ENCODE results near the gene PI16. TPM values are rescaled to one million over a fixed set of nuclear protein-coding genes. Genes with fewer than 3 reads are reported as not detected.
"Not testable (repeated sequence)": the region's sequence is repeated elsewhere in the genome, so short reads cannot be mapped to it uniquely, and the experiment has no call there.

PI16 gene
- total RNA-seq, 1 experiment from 2014 or later = 0.17 TPM

GRCh38 chr6:36986704-36987047 lies 32.1 kb downstream of the PI16 start:
- 0 out of 2 replicates have a peak, but pooled peaks cover 3% of the 10 kb centered on the region for H3K9me3 Mint-ChIP-seq
- TF ChIP-seq SP1 (CRISPR knock-in tag; conservative IDR thresholded peaks at IDR 0.05) (no peak), NR3C1 (CRISPR knock-in tag; conservative IDR thresholded peaks at IDR 0.05; ENCODE audit: low read depth) (no peak), PREB (CRISPR knock-in tag; IDR thresholded peaks at IDR 0.05; ENCODE audit: borderline replicate concordance) (no peak), ZNF263 (CRISPR knock-in tag; IDR thresholded peaks at IDR 0.05; ENCODE audit: low read depth) (no peak), ZNF425 (CRISPR knock-in tag; conservative IDR thresholded peaks at IDR 0.05) (no peak), ZNF232 (CRISPR knock-in tag; IDR thresholded peaks at IDR 0.05) (no peak), ZNF317 (CRISPR knock-in tag; IDR thresholded peaks at IDR 0.05; ENCODE audit: borderline replicate concordance, low read depth) (no peak), PRRX2 (CRISPR knock-in tag; IDR thresholded peaks at IDR 0.05) (no peak), ZMAT4 (CRISPR knock-in tag; IDR thresholded peaks at IDR 0.05) (no peak), NFE2L1 (CRISPR knock-in tag; IDR thresholded peaks at IDR 0.05) (no peak), HMGXB4 (CRISPR knock-in tag; IDR thresholded peaks at IDR 0.05) (no peak)
- H3K4me3 Mint-ChIP-seq = peak overlapping the region; percentile 98
- peak; percentile 5; the same call in 1 of the 2 replicates for ATAC-seq
- peak overlapping the region; percentile 95 for H3K27ac Mint-ChIP-seq
- peaks cover 14% of the 10 kb centered on the region for H3K4me1 Mint-ChIP-seq
- no peak for DNase-seq (ENCODE audit: low spot score)
- no peaks in the 10 kb centered on the region for H3K36me3 Mint-ChIP-seq
- POLR2A ChIA-PET = interaction anchor here (1.1 to 1.2 kb wide), 3 partner anchors 31 to 271 kb away, joined by 3 to 8 read pairs (median 7); partner anchors contain the start of genes TBC1D22B and TMEM217
- H3K27me3 Mint-ChIP-seq (ENCODE audit: low read depth) = no peaks in the 10 kb centered on the region
- CTCF ChIA-PET = interaction anchor here (1.0 to 2.6 kb wide), 7 partner anchors 9 to 223 kb away, joined by 4 to 32 read pairs (median 7); partner anchors contain the start of gene C6orf89

GRCh38 chr6:36989264-36989663 lies 34.7 kb downstream of the PI16 start:
- Mint-ChIP-seq H3K36me3 (no peaks in the 10 kb centered on the region), H3K27ac (no peak overlapping the region), H3K27me3 (ENCODE audit: low read depth) (no peaks in the 10 kb centered on the region), H3K4me1 (peaks cover 9% of the 10 kb centered on the region), H3K9me3 (0 out of 2 replicates have a peak, but pooled peaks cover 3% of the 10 kb centered on the region), H3K4me3 (no peak overlapping the region)
- ChIA-PET CTCF (interaction anchor here (1.1 to 1.6 kb wide), 2 partner anchors 29 to 104 kb away, joined by 3 read pairs; no protein-coding TSS in a partner anchor), POLR2A (no interaction called here)
- TF ChIP-seq PRDM15 (CRISPR knock-in tag; IDR thresholded peaks at IDR 0.05) (no peak), SP1 (CRISPR knock-in tag; conservative IDR thresholded peaks at IDR 0.05) (no peak), ZNF396 (CRISPR knock-in tag; IDR thresholded peaks at IDR 0.05; ENCODE audit: borderline replicate concordance) (no peak), AFF4 (CRISPR knock-in tag; IDR thresholded peaks at IDR 0.05; ENCODE audit: borderline replicate concordance) (no peak), ZNF263 (CRISPR knock-in tag; IDR thresholded peaks at IDR 0.05; ENCODE audit: low read depth) (no peak), MYBL2 (CRISPR knock-in tag; IDR thresholded peaks at IDR 0.05) (no peak)
- DNase-seq (ENCODE audit: low spot score) (no peak), ATAC-seq (no peak)

- H3K27ac Mint-ChIP-seq; ATAC-seq; H3K27me3 Mint-ChIP-seq (ENCODE audit: low read depth); H3K4me3 Mint-ChIP-seq; H3K4me1 Mint-ChIP-seq; DNase-seq (ENCODE audit: low spot score); H3K9me3 Mint-ChIP-seq; H3K36me3 Mint-ChIP-seq; POLR2A ChIA-PET: not testable (repeated sequence)
- CTCF ChIA-PET = interaction anchor here (1.1 to 1.6 kb wide), 2 partner anchors 28 to 105 kb away, joined by 3 read pairs; no protein-coding TSS in a partner anchor
These were observed 35.9 kb downstream of the PI16 start for GRCh38 chr6:36990401-36990800.
